H1 (cell line): ENCODE data around the gene DNM1L.

ENCODE experiments used
- CTCF ChIP-seq, 3 experiments: IDR thresholded peaks; 1 replicate in 2 of 3; 2 replicates in 1 of 3; pipeline versions ENCODE4 v1.5.1 to v1.6.1; 2011; ENCODE audit warnings: low read length in 3 of 3, mild to moderate bottlenecking in 3 of 3, inconsistent platforms in 2 of 3, low read depth in 1 of 3, moderate library complexity in 1 of 3; ENCODE audit not compliant: insufficient read depth in 1 of 3; ENCODE audit errors: control extremely low read depth in 1 of 3
- POLR2A ChIP-seq, 2 experiments: IDR thresholded peaks; 1 replicate in 1 of 2; 2 replicates in 1 of 2; pipeline ENCODE4 v1.6.1; 2011; ENCODE audit warnings: low read depth in 2 of 2, low read length in 2 of 2, mild to moderate bottlenecking in 2 of 2; ENCODE audit errors: control extremely low read depth in 1 of 2
- SP1 ChIP-seq: IDR thresholded peaks from 2 replicates; pipeline ENCODE4 v1.6.1; 2011; ENCODE audit warnings: low read depth, low read length
- USF2 ChIP-seq: IDR thresholded peaks from 2 replicates; pipeline ENCODE4 v1.6.1; 2011; ENCODE audit warnings: low read length, improper control_type of control experiment
- YY1 ChIP-seq: IDR thresholded peaks from 2 replicates; pipeline ENCODE4 v1.6.1; 2011; ENCODE audit warnings: low read depth, mild to moderate bottlenecking, low read length

- TF ChIP-seq CTCF (IDR thresholded peaks at IDR 0.05; ENCODE audit: control extremely low read depth in 1 of 3, insufficient read depth in 1 of 3, low read depth in 1 of 3, low read length in 3 of 3) (no peak), POLR2A (IDR thresholded peaks at IDR 0.05; ENCODE audit: control extremely low read depth in 1 of 2, low read depth in 2 of 2, low read length in 2 of 2) (no peak), YY1 (no peak), USF2 (no peak), SP1 (no peak)
Observed at GRCh38 chr12:32702473-32702872, 23.4 kb downstream of the DNM1L start.
